ENCODE measurements around the gene UBQLN1.

UBQLN1 gene

DNA sequence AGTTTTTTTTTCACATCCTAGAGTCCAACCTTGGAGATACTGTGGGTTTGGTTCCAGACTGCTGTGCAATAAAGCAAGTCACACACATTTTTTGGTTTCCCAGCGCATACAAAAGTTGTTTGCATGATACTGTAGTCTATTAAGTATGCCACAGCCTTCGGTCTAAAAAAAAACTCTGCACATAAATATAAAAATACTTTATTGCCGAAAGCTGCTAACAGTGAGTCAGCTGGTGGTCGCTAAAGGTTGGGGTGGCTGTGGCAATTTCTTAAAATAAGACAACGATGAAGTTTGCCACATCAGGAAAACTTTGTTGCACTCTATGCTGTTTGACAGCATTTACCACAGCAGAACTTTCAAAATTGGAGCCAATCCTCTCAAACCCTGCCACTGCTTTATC, 37.4 kb downstream of the UBQLN1 start:
- no peak overlapping the region for H3K4me2 ChIP-seq (ENCODE audit: low read length)
- no peaks in the 10 kb centered on the region for H3K9me2 ChIP-seq (replicated peaks; ENCODE audit: control insufficient read depth, low read length)
- no peak overlapping the region for H3K27ac ChIP-seq (ENCODE audit: low read depth, low read length)
- no peaks in the 10 kb centered on the region for H4K20me1 ChIP-seq (ENCODE audit: control insufficient read depth, insufficient read depth, low read depth, low read length)
- peaks cover 78% of the 10 kb centered on the region for H3K36me3 ChIP-seq (ENCODE audit: control insufficient read depth, low read length)
- no peak overlapping the region for H3K4me3 ChIP-seq (ENCODE audit: low read length)
- TF ChIP-seq, protein P1, sequence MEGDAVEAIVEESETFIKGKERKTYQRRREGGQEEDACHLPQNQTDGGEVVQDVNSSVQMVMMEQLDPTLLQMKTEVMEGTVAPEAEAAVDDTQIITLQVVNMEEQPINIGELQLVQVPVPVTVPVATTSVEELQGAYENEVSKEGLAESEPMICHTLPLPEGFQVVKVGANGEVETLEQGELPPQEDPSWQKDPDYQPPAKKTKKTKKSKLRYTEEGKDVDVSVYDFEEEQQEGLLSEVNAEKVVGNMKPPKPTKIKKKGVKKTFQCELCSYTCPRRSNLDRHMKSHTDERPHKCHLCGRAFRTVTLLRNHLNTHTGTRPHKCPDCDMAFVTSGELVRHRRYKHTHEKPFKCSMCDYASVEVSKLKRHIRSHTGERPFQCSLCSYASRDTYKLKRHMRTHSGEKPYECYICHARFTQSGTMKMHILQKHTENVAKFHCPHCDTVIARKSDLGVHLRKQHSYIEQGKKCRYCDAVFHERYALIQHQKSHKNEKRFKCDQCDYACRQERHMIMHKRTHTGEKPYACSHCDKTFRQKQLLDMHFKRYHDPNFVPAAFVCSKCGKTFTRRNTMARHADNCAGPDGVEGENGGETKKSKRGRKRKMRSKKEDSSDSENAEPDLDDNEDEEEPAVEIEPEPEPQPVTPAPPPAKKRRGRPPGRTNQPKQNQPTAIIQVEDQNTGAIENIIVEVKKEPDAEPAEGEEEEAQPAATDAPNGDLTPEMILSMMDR (IDR thresholded peaks at IDR 0.05; ENCODE audit: low read depth, low read length, poor library complexity, severe bottlenecking): no peak
- no peak for TF ChIP-seq EZH2phosphoT487 (IDR thresholded peaks at IDR 0.05; ENCODE audit: borderline replicate concordance, low read length)
- H3K4me1 ChIP-seq (ENCODE audit: control insufficient read depth, low read length): peaks cover 18% of the 10 kb centered on the region
- H3K27me3 ChIP-seq (ENCODE audit: control insufficient read depth, low read length): no peaks in the 10 kb centered on the region
- no peaks in the 10 kb centered on the region for H3F3A ChIP-seq (ENCODE audit: control insufficient read depth, insufficient read depth)
- H3K79me2 ChIP-seq (ENCODE audit: control insufficient read depth, low read length): peaks cover 11% of the 10 kb centered on the region
- H3K9me3 ChIP-seq (ENCODE audit: control insufficient read depth, insufficient read depth, low read length): no peaks in the 10 kb centered on the region

DNA sequence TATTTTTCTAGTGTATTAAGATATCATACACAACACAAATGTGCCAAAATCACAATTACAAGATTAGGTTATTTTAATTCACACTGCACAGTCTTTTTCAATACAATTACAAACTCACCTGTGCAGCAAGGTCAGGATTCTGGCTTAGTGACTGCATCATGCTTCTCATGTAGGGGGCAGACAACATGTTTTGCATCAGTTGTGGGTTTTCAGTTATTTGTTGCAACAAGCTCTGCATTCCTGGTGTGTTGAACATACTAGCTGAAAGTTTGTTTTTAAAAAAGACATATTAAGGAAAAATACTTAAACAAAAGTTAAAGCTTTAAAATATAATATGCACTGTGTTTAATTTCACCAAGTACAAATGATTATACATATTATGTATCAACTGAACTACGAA, 38.7 kb downstream of the UBQLN1 start:
- H3K4me3 ChIP-seq (ENCODE audit: low read length): no peak overlapping the region
- no peak overlapping the region for H3K27ac ChIP-seq (ENCODE audit: low read depth, low read length)
- H4K20me1 ChIP-seq (ENCODE audit: control insufficient read depth, insufficient read depth, low read depth, low read length): 0 out of 2 replicates have a peak, but pooled peaks cover 3% of the 10 kb centered on the region
- H3K4me2 ChIP-seq (ENCODE audit: low read length): no peak overlapping the region
- no peaks in the 10 kb centered on the region for H3K9me3 ChIP-seq (ENCODE audit: control insufficient read depth, insufficient read depth, low read length)
- peaks cover 73% of the 10 kb centered on the region for H3K36me3 ChIP-seq (ENCODE audit: control insufficient read depth, low read length)
- H3K79me2 ChIP-seq (ENCODE audit: control insufficient read depth, low read length): peaks cover 10% of the 10 kb centered on the region
- no peaks in the 10 kb centered on the region for H3K27me3 ChIP-seq (ENCODE audit: control insufficient read depth, low read length)
- TF ChIP-seq EZH2phosphoT487 (IDR thresholded peaks at IDR 0.05; ENCODE audit: borderline replicate concordance, low read length): no peak
- TF ChIP-seq, protein P1 (IDR thresholded peaks at IDR 0.05; ENCODE audit: low read depth, low read length, poor library complexity, severe bottlenecking): no peak
- no peaks in the 10 kb centered on the region for H3F3A ChIP-seq (ENCODE audit: control insufficient read depth, insufficient read depth)
- H3K4me1 ChIP-seq (ENCODE audit: control insufficient read depth, low read length): peaks cover 18% of the 10 kb centered on the region
- no peaks in the 10 kb centered on the region for H3K9me2 ChIP-seq (replicated peaks; ENCODE audit: control insufficient read depth, low read length)

DNA sequence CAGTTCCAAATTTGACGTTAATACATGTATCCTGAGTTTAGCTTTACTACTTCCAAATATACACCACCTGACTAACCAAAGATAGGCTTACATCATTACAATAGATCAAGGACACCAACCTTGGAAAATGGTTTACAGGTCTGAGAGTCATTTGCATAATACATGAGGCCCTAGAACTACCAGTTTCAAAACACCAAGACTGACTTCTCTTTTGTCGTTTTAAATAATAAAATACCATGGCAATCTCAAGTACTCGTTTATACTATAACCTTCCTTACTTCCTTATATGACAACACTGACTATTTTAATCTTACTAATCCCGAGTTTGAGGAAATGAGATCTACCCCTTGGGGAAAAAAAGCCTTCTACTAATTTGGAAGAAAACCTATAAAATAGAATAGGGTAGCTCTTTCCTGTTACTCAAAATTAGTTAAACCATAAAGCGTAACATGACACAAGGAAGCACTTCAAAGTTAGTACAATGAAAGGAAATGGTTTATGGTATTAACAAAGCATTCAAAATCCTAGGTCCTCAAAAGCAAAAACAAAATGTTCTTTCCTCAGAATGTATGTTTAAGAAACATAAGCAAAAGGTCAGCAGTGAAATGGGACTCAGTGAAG, 42.1 kb downstream of the UBQLN1 start:
- H3K36me3 ChIP-seq (ENCODE audit: control insufficient read depth, low read length): peaks cover 76% of the 10 kb centered on the region

More for the DNA sequence above, 42.1 kb downstream of the UBQLN1 start:
- TF ChIP-seq, protein P1 (IDR thresholded peaks at IDR 0.05; ENCODE audit: low read depth, low read length, poor library complexity, severe bottlenecking): no peak
- TF ChIP-seq EZH2phosphoT487 (IDR thresholded peaks at IDR 0.05; ENCODE audit: borderline replicate concordance, low read length): no peak
- H3F3A ChIP-seq (ENCODE audit: control insufficient read depth, insufficient read depth): no peaks in the 10 kb centered on the region
- no peak overlapping the region for H3K4me3 ChIP-seq (ENCODE audit: low read length)
- H3K27ac ChIP-seq (ENCODE audit: low read depth, low read length): no peak overlapping the region
- no peaks in the 10 kb centered on the region for H3K9me2 ChIP-seq (replicated peaks; ENCODE audit: control insufficient read depth, low read length)
- H3K79me2 ChIP-seq (ENCODE audit: control insufficient read depth, low read length): peaks cover 6% of the 10 kb centered on the region
- no peaks in the 10 kb centered on the region for H3K27me3 ChIP-seq (ENCODE audit: control insufficient read depth, low read length)
- H3K4me2 ChIP-seq (ENCODE audit: low read length): no peak overlapping the region
- 0 out of 2 replicates have a peak, but pooled peaks cover 3% of the 10 kb centered on the region for H4K20me1 ChIP-seq (ENCODE audit: control insufficient read depth, insufficient read depth, low read depth, low read length)
- H3K9me3 ChIP-seq (ENCODE audit: control insufficient read depth, insufficient read depth, low read length): no peaks in the 10 kb centered on the region
- peaks cover 18% of the 10 kb centered on the region for H3K4me1 ChIP-seq (ENCODE audit: control insufficient read depth, low read length)
